OCI-LY3 (cell line): ENCODE results near the gene ZFAND2A.

Experiments
- CTCF ChIP-seq: fragments of 200-600, 300-600 bp; sonication (generic); IDR thresholded peaks from 2 replicates; pipeline ENCODE4 v1.5.1; 2014; ENCODE audit warnings: antibody characterized with exemption, low read length, low read depth
- EZH2phosphoT487 ChIP-seq: fragments of 200-600 bp; shearing (Covaris generic); IDR thresholded peaks from 2 replicates; pipeline ENCODE4 v1.6.1; 2018; ENCODE audit warnings: antibody characterized with exemption, mixed run types, low read depth

- no peak for TF ChIP-seq CTCF
- TF ChIP-seq EZH2phosphoT487: no peak
Observed at GRCh38 chr7:1200045-1200444, 40.0 kb upstream of the ZFAND2A start.
